NCI-H1092 treated with DMSO at 0.1 percent for 48 hours (cell line): Measurements from ENCODE around the gene SELENOH.
"Not testable (repeated sequence)": the region's sequence is repeated elsewhere in the genome, so short reads cannot be mapped to it uniquely, and the experiment has no call there.

Experiments used
- DNase-seq: peaks from one replicate; lab custom pipeline; 2025; lab: John Stamatoyannopoulos, UW

The SELENOH gene

GRCh38 chr11:57741132-57742086 is at the start of gene SELENOH:
Gene SELENOH, plus strand, starts transcription at chr11:57741491. Its CDS starts 105 bp downstream, at chr11:57741596.
- DNase-seq, result peak; percentile 99

- no peak for DNase-seq
Measured at GRCh38 chr11:57698843-57699365, 42.4 kb upstream of the SELENOH start.

- DNase-seq, result no peak
Measured at GRCh38 chr11:57699813-57700212, 41.5 kb upstream of the SELENOH start.

- no peak for DNase-seq
Measured at GRCh38 chr11:57700425-57700824, 40.9 kb upstream of the SELENOH start.

- DNase-seq, result no peak
Measured at GRCh38 chr11:57703341-57703740, 38.0 kb upstream of the SELENOH start.

GRCh38 chr11:57704932-57705331 is 36.4 kb upstream of the SELENOH start:
- no peak for DNase-seq

- DNase-seq, result not testable (repeated sequence)
Measured at GRCh38 chr11:57705432-57705831, 35.9 kb upstream of the SELENOH start.

GRCh38 chr11:57709802-57710367 is 31.4 kb upstream of the SELENOH start:
- DNase-seq, result no peak

GRCh38 chr11:57711414-57712255 is 29.7 kb upstream of the SELENOH start, which contains the start of gene MED19:
Gene MED19, minus strand, starts transcription at chr11:57712215. Its CDS starts 36 bp downstream, at chr11:57712179.
- peak; percentile 89 for DNase-seq

GRCh38 chr11:57712256-57713150 is 28.8 kb upstream of the SELENOH start, which contains the start of gene TMX2:
Gene TMX2, plus strand, starts transcription at chr11:57712593. Its CDS starts 26 bp downstream, at chr11:57712619.
- DNase-seq, result peak; percentile 100

- DNase-seq, result no peak
Measured at GRCh38 chr11:57713835-57714234, 27.5 kb upstream of the SELENOH start.

GRCh38 chr11:57716726-57717125 is 24.6 kb upstream of the SELENOH start:
- not testable (repeated sequence) for DNase-seq

- DNase-seq, result no peak
Measured at GRCh38 chr11:57727185-57727584, 14.1 kb upstream of the SELENOH start.

- DNase-seq, result no peak
Measured at GRCh38 chr11:57728829-57729228, 12.5 kb upstream of the SELENOH start.

GRCh38 chr11:57729479-57729878 is 11.8 kb upstream of the SELENOH start:
- no peak for DNase-seq

- no peak for DNase-seq
Measured at GRCh38 chr11:57732661-57733060, 8.6 kb upstream of the SELENOH start.

GRCh38 chr11:57735619-57736298 is 5.5 kb upstream of the SELENOH start:
- DNase-seq, result no peak

- no peak for DNase-seq
Measured at GRCh38 chr11:57742087-57742452, 779 bp downstream of the SELENOH start.

- no peak for DNase-seq
Measured at GRCh38 chr11:57744357-57744756, 3.1 kb downstream of the SELENOH start.

- no peak for DNase-seq
Measured at GRCh38 chr11:57745206-57745605, 3.9 kb downstream of the SELENOH start.
